Testis (tissue), 3 donors: Measurements from ENCODE around the gene EXOC2. TPM values are rescaled to one million over a fixed set of nuclear protein-coding genes. Genes with fewer than 3 reads are reported as not detected.

Experiments used
- DNase-seq: peaks from one replicate; pipeline ENCODE4 v3.0.0-alpha.2; 2019
- H3K27ac ChIP-seq, 2 donors: fragments of 200-600 bp; sonication (generic); one replicate each; pipeline ENCODE4 v1.5.1; 2019
- H3K27me3 ChIP-seq: fragments of 200-600 bp; sonication (generic); one replicate; pipeline ENCODE4 v1.5.1; 2019
- H3K36me3 ChIP-seq: fragments of 200-600 bp; sonication (generic); one replicate; pipeline ENCODE4 v1.5.1; 2017; ENCODE audit warnings: low read depth; ENCODE audit errors: missing control alignments
- H3K4me1 ChIP-seq: fragments of 200-600 bp; sonication (generic); one replicate; pipeline ENCODE4 v1.5.1; 2019
- H3K4me3 ChIP-seq, 2 donors: fragments of 200-600 bp; sonication (generic); one replicate each; pipeline ENCODE4 v1.5.1; 2017 to 2019
- H3K9me3 ChIP-seq: fragments of 200-600 bp; sonication (generic); one replicate; pipeline ENCODE4 v1.5.1; 2017
- CTCF ChIP-seq, 3 experiments: fragments of 450-650 bp in 2 of 3; fragments of 200-600 bp in 1 of 3; sonication (generic) in 1 of 3; IDR thresholded peaks; one replicate each; pipeline ENCODE4 v1.5.1; 2016 to 2019; ENCODE audit warnings: antibody characterized with exemption in 3 of 3, mild to moderate bottlenecking in 2 of 3, moderate library complexity in 1 of 3
- POLR2A ChIP-seq: fragments of 450-650 bp; IDR thresholded peaks from one replicate; pipeline ENCODE4 v1.6.1; 2017; ENCODE audit warnings: antibody characterized with exemption, mild to moderate bottlenecking, moderate library complexity
- WGBS, 2 donors: methylation state at CpG; one replicate each; pipeline ENCODE4 v1.1.5; 2018; 5-methylcytosine and 5-hydroxymethylcytosine counted together
- intact Hi-C: fragments of 100-400 bp; cut with DNase I; formaldehyde crosslinking; loops from one replicate; pipeline ENCODE4 v1.15.1; 2023; ENCODE audit warnings: low total_unique reads
- polyA plus RNA-seq: library from polyadenylated mRNA; stranded (reverse); fragments of 350-450 nt; fragmentation: Illumina TruSeq; extraction: RNeasy Lipid Tissue Mini Kit (QIAGEN cat#74804); gene quantifications from one replicate; pipeline ENCODE4 v1.2.3, GENCODE V29; 2014; ENCODE audit warnings: low read depth, low replicate concordance; ENCODE audit not compliant: insufficient read depth
- total RNA-seq, 2 donors: library from RNA; depleted of rRNA; stranded (reverse); fragments of >200 nt; gene quantifications; one replicate each; pipeline ENCODE4 v1.2.3, GENCODE V29; 2016

EXOC2 gene
- total and polyA plus RNA-seq, 3 donors from 2014 or later, result 32.8 to 51.0 (median 44.3) TPM

- no peaks in the 10 kb centered on the region for H3K9me3 ChIP-seq
- no peak for DNase-seq
- H3K36me3 ChIP-seq, result no peaks in the 10 kb centered on the region
- no peak overlapping the region for H3K27ac ChIP-seq
- no peak overlapping the region for H3K4me3 ChIP-seq
- TF ChIP-seq POLR2A (no peak), CTCF (IDR thresholded peaks at IDR 0.05) (no peak)
- intact Hi-C loops, result no loop called here
- 91 to 94% methylated on average over 5 of the region's 5 CpGs for WGBS, 2 donors
- H3K27me3 ChIP-seq, result no peaks in the 10 kb centered on the region
- H3K4me1 ChIP-seq, result no peaks in the 10 kb centered on the region
Observed at GRCh38 chr6:579339-579738, 113.6 kb downstream of the EXOC2 start.

- Histone ChIP-seq H3K4me3 (no peak overlapping the region), H3K27me3 (no peaks in the 10 kb centered on the region), H3K4me1 (no peaks in the 10 kb centered on the region), H3K36me3 (no peaks in the 10 kb centered on the region), H3K27ac (no peak overlapping the region), H3K9me3 (no peaks in the 10 kb centered on the region)
- intact Hi-C loops, result no loop called here
- TF ChIP-seq CTCF (IDR thresholded peaks at IDR 0.05) (no peak), POLR2A (no peak)
- WGBS, 2 donors, result 85 to 92% methylated on average over 12 to 16 of the region's 16 CpGs
- no peak for DNase-seq
Observed at GRCh38 chr6:572596-573265, 120.2 kb downstream of the EXOC2 start.

GRCh38 chr6:571892-572291, 121.0 kb downstream of the EXOC2 start:
- no peak for DNase-seq
- Histone ChIP-seq H3K4me3 (no peak overlapping the region), H3K9me3 (no peaks in the 10 kb centered on the region), H3K4me1 (no peaks in the 10 kb centered on the region), H3K27ac (no peak overlapping the region), H3K36me3 (no peaks in the 10 kb centered on the region), H3K27me3 (no peaks in the 10 kb centered on the region)
- 96 to 97% methylated on average over 6 of the region's 6 CpGs for WGBS, 2 donors
- intact Hi-C loops, result no loop called here
- TF ChIP-seq POLR2A, result no peak
- TF ChIP-seq CTCF (IDR thresholded peaks at IDR 0.05), result no peak

- TF ChIP-seq CTCF (IDR thresholded peaks at IDR 0.05) (no peak), POLR2A (no peak)
- intact Hi-C loops, result no loop called here
- no peaks in the 10 kb centered on the region for H3K27me3 ChIP-seq
- WGBS, 2 donors, result 89 to 95% methylated on average over 5 of the region's 5 CpGs
- no peak for DNase-seq
- H3K4me1 ChIP-seq, result no peaks in the 10 kb centered on the region
- no peaks in the 10 kb centered on the region for H3K36me3 ChIP-seq
- no peak overlapping the region for H3K27ac ChIP-seq
- H3K9me3 ChIP-seq, result no peaks in the 10 kb centered on the region
- no peak overlapping the region for H3K4me3 ChIP-seq
Observed at GRCh38 chr6:570825-571224, 122.1 kb downstream of the EXOC2 start.

GRCh38 chr6:568954-569523, 123.9 kb downstream of the EXOC2 start:
- Histone ChIP-seq H3K9me3 (no peaks in the 10 kb centered on the region), H3K4me1 (no peaks in the 10 kb centered on the region), H3K27ac (no peak overlapping the region), H3K4me3 (no peak overlapping the region), H3K27me3 (no peaks in the 10 kb centered on the region), H3K36me3 (no peaks in the 10 kb centered on the region)
- no peak for TF ChIP-seq POLR2A
- TF ChIP-seq CTCF (IDR thresholded peaks at IDR 0.05), result no peak
- DNase-seq, result no peak
- intact Hi-C loops, result no loop called here
- 90 to 92% methylated on average over 6 of the region's 6 CpGs for WGBS, 2 donors
